HG03039 (cell line): Measurements from ENCODE around the gene ACTG2.
"Not testable (repeated sequence)": the region's sequence is repeated elsewhere in the genome, so short reads cannot be mapped to it uniquely, and the experiment has no call there.

Experiments used
- ATAC-seq: cut with Tn5 transposase; IDR thresholded peaks from one replicate; pipeline ENCODE4 v1.9.1; 2021; ENCODE audit warnings: mild to moderate bottlenecking, moderate library complexity; ENCODE audit not compliant: unreplicated experiment

The ACTG2 gene

GRCh38 chr2:73891276-73891901 is 1.4 kb upstream of the ACTG2 start:
- no peak for ATAC-seq

GRCh38 chr2:73893764-73894474 is 1.1 kb downstream of the ACTG2 start:
- no peak for ATAC-seq

GRCh38 chr2:73894475-73894850 is 1.7 kb downstream of the ACTG2 start:
- no peak for ATAC-seq

GRCh38 chr2:73894877-73895276 is 2.1 kb downstream of the ACTG2 start:
- ATAC-seq = no peak

GRCh38 chr2:73895473-73895872 is 2.7 kb downstream of the ACTG2 start:
- ATAC-seq = no peak

- ATAC-seq = no peak
Measured at GRCh38 chr2:73896362-73897239, 3.8 kb downstream of the ACTG2 start.

- ATAC-seq = no peak
Measured at GRCh38 chr2:73897240-73897583, 4.4 kb downstream of the ACTG2 start.

- ATAC-seq = no peak
Measured at GRCh38 chr2:73897934-73898333, 5.1 kb downstream of the ACTG2 start.

- ATAC-seq = no peak
Measured at GRCh38 chr2:73899801-73900336, 7.1 kb downstream of the ACTG2 start.

- no peak for ATAC-seq
Measured at GRCh38 chr2:73901143-73901542, 8.3 kb downstream of the ACTG2 start.

- ATAC-seq = no peak
Measured at GRCh38 chr2:73902284-73902683, 9.5 kb downstream of the ACTG2 start.

- no peak for ATAC-seq
Measured at GRCh38 chr2:73903313-73903712, 10.5 kb downstream of the ACTG2 start.

GRCh38 chr2:73903949-73904613 is 11.3 kb downstream of the ACTG2 start:
- ATAC-seq = not testable (repeated sequence)

GRCh38 chr2:73904952-73905351 is 12.1 kb downstream of the ACTG2 start:
- ATAC-seq = no peak

- ATAC-seq = no peak
Measured at GRCh38 chr2:73906847-73907505, 14.2 kb downstream of the ACTG2 start.

GRCh38 chr2:73907840-73908452 is 15.1 kb downstream of the ACTG2 start:
- no peak for ATAC-seq

GRCh38 chr2:73908689-73909652 is 16.2 kb downstream of the ACTG2 start:
- ATAC-seq = no peak

GRCh38 chr2:73910873-73911547 is 18.2 kb downstream of the ACTG2 start:
- ATAC-seq = no peak
